HG02678 (cell line): ENCODE data around the gene EXOSC3.
"Not testable (repeated sequence)": the region's sequence is repeated elsewhere in the genome, so short reads cannot be mapped to it uniquely, and the experiment has no call there.

Source experiments
- ATAC-seq: cut with Tn5 transposase; IDR thresholded peaks from one replicate; pipeline ENCODE4 v1.9.1; 2021; ENCODE audit warnings: mild to moderate bottlenecking, moderate library complexity; ENCODE audit not compliant: unreplicated experiment

Gene EXOSC3

DNA sequence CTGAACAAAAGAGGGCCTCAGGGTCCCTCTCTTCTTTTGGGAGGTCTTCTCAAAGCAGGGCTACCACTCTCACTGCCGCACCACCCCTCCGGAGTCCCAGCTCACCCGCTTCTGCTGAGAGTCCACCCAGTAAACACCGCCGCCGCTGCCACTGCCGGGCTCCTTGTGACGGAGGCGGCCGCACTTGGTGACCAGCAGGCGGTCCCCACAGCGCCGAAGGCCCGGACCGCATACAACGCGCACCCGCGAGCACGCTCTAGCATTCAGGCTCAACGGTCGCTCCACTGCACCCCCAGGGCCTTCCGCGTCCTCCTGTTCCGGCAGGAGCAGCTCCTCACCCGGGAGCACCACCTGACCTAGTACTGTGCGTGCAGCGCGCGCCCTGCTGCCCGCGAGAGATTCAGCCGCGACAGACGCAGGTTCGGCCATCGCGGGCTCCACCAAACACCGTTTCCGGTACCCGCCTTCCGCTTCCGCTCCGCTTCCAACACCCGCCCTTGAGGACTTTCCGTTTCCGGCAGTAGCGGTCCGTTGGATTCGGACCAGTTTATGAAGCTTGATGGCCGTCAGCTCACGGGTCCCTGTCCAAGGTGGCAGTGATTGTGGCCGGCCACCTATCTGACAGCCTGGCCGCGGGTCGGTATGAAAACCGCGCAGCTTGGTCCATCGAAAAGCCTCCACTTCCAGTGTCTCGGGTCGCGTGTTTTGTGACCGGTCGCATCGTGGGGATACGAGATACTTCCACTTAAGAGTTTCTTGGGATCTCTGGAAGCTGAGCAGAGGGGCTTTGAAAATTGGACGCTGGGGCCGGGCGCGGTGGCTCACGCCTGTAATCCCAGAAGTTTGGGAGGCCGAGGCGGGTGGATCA lies at the start of gene EXOSC3:
Gene EXOSC3 (minus strand): TSS at position 449 of the 868 bp plus-strand sequence. CDS start 20 bp downstream, at position 429.
- ATAC-seq: peak; percentile 95

DNA sequence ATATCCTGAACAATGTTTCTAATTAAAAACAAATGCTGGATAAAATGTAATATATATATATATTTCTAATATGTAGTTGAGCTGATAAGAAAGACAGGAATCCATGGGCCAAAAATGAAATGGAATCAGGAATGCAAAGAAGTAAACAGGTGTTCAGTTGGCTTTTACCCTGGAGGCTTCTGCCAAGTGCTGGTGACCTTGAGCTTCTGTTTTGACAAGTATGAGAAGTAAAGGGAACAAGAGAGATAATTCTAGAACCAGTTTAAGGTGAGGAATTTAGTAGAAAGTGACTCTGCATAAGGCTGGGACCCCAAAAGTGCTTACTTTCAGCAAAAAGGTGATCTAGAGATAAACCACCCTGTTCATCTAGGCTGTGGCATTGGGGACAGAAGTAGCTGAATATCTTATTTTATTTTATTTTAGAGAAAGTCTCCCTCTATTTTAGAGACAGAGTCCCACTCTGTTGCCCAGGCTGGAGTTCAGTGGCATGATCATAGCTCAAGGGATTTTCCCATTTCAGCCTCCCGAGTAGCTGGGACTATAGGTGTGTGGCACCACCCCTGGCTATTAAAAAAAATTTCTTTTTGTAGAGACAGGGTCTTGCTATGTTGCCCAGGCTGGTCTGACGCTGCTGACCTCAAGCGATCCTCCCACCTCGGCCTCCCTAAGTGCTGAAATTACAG lies 42.8 kb upstream of the EXOSC3 start:
- ATAC-seq: no peak

DNA sequence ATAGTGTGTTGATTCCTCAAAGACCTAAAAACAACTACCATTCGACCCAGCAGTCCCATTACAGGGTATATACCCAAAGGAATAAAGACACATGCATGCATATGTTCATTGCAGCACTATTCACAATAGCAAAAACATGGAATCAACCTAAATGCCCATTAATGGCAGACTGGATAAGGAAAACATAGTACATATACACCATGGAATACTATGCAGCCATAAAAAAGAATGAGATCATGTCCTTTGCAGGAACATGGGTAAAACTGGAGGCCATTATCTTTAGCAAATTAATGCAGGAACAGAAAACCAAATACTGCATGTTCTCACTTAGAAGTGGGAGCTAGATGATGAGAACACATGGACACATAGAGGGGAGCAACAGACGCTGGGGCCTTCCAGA lies 40.3 kb upstream of the EXOSC3 start:
- not testable (repeated sequence) for ATAC-seq

DNA sequence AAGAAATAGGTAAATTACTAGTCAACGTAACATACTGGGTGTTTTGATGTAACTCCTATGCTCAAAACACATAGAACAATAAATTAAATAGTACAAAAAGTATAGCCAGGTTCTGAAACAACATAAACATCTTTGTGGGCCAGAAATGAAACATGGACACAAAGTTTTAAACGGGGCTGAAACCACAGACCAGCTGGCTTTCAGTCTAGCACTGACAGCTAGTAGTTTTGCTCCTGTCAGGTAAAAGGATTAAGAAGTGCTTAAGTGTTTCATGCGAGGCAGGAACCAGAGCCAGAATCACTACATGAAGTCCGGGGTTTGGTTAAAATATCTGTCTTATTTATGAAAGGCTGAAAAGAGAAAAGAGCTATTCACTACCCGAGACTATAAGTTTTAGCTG lies 35.3 kb upstream of the EXOSC3 start:
- ATAC-seq: peak; percentile 74

DNA sequence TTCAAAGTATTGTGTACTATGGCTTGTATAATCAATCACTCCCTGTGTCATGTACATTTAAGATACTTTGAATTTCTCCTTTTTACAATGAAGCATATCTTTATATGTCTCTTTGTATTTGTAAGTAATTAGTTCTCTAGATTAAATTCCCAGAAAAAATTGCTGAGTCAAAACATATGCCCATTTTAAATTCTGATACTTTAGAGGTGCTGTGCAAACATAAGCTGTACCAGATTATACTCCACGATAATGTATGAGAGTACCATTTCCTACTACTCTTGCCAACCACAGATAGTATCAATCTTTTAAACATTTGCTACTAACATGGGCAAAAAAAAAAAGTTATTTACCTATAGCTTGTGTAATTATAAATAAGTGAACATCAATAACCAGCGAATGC lies 34.0 kb upstream of the EXOSC3 start:
- ATAC-seq: no peak

DNA sequence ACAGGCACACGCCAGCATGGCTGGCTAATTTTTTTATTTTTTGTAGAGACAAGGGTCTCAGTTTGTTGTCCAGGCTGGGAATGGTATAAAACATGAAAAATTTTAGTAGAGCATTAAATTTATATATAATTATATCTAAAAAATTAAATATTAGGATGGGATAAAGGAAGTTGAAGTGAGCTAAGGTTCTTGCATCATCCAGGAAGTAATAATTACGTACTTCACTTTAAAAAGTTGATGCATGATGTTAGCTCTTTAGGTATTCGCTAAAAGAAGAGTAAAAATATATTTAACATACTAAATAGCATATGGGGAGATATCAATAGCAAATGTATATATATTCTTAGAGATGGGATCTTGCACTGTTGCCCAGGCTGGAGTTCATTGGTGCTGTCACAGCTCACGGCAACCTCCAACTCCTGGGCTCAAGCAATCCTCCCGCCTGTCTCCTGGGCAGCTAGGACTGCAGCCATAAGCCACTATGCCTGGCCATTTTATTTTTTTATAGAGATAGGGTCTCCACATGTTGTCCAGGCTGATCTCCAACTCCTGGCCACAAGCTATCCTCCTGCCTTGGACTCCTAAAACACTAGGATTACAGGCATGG lies 28.0 kb upstream of the EXOSC3 start:
- no peak for ATAC-seq

DNA sequence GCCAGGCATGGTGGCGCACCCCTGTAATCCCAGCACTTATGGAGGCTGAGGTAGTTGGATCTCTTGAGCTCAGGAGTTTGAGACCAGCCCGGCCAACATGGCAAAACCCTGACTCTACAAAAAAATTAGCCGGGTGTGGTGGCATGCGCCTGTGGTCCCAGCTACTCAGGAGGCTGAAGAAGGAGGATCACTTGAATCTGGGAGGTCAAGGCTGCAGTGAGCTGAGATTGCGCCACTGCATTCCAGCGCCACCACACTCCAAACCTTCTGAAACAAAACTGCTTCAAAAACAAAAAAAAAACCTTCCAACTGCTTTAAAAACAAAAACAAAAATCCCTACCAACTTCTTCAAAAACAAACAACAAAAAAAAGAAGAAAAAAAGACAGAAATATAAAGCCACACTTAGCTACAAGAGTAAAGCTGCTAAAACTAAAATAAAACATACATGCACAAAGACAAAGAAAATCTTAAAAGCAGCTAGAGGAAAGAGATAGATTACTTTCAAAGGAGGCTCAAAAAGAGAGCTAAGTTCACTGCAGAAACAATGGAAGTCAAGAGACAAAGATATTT lies 27.1 kb upstream of the EXOSC3 start:
- ATAC-seq: no peak

DNA sequence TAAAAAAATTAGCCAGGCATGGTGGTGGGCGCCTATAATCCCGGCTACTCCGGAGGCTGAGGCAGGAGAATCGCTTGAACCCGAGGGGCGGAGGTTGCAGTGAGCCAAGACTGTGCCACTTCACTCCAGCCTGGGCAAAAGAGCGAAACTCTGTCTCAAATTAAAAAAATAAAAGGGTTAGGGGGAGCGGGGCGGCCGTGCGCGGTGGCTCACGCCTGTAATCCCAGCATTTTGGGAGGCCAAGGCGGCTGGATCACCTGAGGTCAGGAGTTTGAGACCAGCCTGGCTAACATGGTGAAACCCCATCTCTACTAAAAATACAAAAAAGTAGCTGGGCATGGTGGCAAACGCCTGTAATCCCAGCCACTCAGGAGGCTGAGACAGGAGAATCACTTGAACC lies 24.8 kb upstream of the EXOSC3 start:
- not testable (repeated sequence) for ATAC-seq

DNA sequence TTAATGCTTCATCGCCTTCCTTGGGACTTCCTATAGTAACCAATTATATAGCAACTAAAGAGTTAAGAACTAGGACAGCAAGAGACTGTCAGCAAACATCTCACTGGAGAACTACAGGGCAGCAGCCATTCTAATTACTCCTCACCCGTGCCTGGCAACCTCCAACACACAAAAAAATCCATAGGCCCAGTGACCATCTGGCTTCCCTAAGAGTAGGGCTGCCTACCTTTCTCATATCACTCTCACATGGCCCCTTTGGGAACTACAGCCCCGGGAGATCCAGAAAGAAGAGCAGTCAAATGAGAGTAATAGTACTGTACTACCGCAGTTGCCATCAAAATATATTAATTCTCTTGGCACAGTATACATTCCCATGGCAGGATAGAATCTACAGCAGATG lies 21.4 kb upstream of the EXOSC3 start:
- ATAC-seq: no peak

DNA sequence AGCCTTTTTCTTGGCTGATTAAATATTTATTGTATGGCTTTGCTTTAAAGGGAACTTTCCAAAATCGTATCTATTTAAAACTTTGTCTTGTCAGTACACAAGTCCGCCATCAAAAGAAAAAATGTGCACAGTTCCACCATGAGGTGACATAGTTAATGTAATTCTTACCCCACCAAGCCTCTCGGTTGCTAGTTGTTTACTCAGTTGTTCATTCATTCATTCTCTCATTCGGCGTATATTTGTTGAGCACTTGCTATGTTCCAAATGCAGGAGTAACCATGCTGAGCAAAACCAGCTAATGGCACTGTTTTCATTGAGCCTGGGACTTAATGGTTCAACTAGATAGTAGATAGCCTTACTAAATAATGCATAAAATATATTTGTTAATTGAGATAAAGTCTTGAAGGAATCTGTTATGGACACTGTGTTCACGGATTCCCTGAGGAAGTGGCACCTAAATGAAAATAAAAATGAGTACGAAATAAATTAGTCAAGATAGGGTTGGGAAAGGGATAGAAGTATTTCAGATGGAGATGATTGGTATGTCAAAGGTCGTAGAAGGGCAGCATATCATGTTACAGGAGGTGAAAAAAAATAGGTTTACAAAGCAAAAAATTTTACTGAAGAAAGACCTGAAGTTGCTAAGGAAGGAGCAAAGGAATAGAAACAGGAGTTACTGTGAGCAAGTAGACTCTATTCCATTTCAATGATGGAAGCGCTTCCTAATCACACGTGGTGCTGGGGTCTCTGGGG lies 17.3 kb upstream of the EXOSC3 start:
- no peak for ATAC-seq

DNA sequence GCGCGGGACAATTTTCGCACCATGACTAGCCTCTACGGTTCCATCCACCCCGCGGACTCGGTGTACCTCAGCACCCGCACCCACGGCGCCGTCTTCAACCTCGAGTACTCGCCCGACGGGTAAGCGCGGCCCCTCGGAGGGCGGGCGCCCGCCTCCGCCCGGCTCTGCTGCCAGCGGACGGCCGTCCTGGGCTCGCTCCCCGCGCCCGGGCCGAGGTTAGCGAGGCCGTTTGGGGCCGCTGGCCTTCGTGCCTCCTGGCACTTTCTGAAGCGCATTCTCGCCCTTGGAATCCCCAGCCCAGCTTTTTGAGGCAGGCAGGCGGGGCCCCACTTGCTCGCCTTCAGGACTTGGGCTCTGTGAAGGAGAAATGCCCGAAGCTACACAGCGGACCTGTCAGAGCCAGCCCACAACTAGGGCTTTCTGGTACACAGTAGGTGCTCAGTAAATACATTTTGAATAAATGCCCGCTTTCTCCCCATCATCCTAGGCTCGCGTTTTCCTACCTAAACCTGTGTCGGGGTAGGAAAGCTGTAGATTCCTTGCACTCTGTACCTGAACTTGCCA lies 16.5 kb upstream of the EXOSC3 start:
- ATAC-seq: peak; percentile 37

DNA sequence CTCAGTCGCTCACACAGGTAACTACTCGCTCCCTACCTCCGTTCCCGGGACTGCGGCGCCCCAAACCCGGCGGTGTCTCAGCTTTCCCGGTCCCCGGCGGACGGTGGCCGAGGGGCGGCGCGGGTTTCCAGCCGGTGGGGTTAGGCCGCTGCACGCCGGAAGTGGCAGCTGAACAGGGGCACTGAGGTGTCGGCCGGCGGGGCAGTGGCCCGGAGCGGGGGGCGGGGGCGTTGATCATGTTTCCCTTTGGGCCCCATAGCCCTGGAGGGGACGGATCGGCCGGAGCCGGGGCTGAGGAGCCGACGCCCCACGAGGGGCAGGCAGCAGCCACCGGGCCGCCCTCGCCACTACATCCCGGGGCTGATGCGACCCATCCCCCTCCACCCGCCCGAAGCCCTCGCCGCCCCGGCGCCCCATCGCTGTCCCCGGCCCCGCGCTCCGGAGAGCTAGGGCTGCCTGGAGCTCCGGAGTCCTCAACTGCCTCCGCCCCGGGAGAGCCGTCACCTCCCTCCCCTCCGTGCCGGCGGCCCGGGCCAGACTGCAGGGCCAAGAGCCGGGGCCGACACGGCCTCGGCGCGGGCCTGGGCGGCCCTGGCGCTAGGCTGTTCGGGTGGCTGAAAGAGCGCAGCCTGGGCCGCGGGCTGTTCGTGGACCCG lies 15.9 kb upstream of the EXOSC3 start, which contains the start of gene DCAF10:
Gene DCAF10 (plus strand): TSS at position 167 of the 656 bp plus-strand sequence. CDS start 70 bp downstream, at position 237.
- ATAC-seq: peak; percentile 77

DNA sequence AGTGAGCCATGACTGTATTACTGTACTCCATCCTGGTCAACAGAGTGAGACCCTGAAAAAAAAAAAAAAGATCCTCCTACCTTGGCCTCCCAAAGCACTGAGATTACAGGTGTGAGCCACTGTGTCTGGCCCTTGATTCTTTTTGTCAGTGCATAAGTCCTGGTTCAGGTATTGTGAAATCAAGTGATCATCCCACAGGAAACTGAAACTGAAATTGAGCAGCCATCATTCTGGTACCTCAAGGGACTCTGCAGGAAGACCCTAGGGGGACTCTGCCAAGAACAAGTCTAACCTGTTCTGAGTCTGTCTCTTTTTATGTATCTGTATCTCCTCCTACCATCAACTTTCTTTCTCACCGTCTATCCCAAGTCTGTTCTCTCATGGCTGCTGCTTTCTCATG lies 13.8 kb upstream of the EXOSC3 start:
- no peak for ATAC-seq

DNA sequence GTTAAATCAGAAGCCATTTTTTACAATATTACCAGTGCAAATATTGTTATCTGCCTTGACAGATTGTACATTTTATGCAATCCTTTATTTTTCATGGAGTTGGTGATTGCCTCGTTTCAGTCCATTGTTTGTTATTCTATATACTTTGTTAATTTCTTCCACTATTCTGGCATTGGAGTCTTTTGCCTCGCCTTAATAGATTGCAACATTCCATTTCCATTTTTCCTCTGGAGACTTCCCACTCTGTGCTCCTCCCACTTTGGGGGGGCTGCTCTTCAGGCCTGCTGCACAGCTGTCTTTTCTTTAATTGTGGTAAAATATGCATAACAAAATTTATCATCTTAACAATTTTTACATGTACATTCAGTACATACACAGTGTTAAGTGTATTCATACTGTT lies 11.4 kb upstream of the EXOSC3 start:
- ATAC-seq: no peak

DNA sequence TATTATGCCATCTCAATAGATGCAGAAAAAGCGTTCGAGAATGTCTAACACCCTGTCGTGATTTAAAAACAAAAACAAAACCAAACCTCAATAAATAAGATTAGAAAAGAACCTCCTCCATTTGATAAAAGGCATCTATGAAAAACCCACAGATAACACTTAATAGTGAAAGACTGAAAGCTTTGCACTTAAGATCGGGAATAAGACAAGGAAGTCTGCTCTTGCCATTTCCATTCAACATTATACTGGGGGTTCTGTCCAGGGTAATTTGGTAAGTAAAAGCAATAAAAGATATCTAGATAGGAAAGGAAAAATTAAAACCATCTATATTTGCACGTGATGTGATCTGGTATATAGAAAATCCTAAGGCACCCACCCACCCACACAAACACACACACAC lies 7.3 kb upstream of the EXOSC3 start:
- ATAC-seq: no peak

DNA sequence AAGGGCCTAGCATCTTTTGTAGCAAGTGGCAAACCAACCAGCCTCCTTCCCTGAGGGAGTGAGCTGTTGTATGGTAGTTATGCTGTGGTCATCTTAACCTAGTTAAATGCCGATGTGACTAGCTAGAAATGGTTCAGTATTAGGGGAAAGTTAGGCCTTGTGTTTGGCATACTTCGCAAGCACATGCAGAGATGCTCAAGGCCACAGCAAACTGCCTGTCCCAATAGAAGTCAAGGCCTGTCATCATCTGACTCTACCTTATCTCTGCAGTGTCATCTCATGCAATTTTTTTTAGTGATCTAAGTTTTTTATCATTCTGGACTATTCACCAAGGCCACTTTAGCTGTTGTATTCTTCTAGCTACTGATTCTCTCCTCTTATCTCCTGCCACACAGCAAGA lies 5.2 kb upstream of the EXOSC3 start:
- no peak for ATAC-seq

DNA sequence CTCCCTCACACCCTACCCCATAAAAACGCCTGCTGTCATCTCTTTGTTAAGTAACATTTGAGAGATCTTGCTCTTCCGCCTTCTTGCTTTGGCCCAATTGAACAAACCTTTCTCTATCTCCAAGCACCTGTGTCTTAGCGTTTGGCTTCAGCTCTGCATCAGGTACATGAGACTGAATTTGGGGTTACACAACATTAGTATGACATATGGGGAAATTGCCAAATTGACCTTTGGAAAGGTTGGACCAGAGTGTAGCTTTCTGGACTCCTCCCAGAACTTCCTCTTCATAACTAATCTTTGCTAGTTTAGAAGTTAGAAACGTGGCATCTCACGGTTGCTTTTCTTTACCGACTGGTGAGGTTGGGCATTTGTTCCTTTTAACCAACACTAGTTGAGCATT lies 3.5 kb upstream of the EXOSC3 start:
- ATAC-seq: no peak

DNA sequence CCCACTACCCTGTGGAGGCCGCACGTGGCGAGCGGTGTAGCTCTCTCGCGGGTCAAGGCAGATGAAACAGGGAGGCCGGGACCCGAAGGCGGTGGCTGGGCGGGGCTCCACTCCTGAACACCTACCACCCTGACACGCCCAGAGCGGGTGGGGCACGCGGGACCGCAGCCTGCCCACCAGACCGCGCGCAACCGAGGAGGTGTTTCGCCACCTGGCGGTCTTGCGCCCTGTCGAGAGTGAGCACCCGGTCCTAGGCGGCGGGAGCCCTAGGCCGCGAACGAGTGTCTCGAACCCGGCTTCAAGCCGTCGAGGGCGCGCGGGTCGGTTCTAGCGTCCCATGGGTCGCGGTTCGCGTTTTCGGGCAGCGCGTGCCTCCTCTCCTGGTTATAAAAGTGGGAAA lies 2.2 kb upstream of the EXOSC3 start:
- no peak for ATAC-seq

DNA sequence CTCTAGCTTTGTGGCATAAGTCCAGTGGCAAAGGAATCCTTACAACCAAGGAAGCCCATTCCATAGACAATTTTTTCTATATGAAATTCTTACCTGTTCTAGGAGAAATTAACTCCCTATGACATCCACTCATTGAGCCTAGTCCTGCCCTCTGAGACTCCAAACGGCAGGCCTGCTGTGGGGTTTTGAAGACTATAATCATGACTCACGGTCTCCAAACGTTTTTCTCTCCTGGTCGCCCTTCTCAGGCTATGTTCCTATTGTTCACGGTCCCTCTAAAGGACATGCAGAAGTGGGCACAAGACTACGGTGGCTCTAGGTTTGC lies 611 bp downstream of the EXOSC3 start:
- no peak for ATAC-seq

DNA sequence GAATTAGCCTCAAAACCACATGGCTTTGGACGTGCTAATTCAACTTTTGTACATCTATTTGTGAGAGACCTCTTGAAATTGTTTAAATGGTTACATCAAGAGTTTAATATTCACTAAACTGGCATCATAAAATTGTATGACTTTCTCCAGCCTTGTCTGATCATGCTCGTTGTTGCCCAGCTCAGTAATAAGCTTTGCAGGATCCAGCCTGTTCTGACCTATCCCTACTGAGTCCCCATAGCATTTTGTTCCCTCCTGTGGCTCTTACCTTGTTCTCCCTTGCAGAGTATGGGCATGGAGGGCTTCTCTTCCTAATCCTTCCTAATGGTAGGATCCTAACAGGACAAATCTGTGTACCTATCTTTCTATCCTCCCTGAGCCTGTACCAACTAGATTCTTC lies 6.3 kb downstream of the EXOSC3 start:
- no peak for ATAC-seq
